Body of pancreas (tissue), 4 donors: Measurements from ENCODE around the gene OR14J1.

Experiments
- POLR2A ChIP-seq, 3 donors: fragments of 450-650 bp; IDR thresholded peaks; one replicate each; pipeline ENCODE4 v1.6.1; 2016; ENCODE audit warnings: antibody characterized with exemption in 3 of 3, mild to moderate bottlenecking in 2 of 3
- TF ChIP-seq, protein P1 (sequence below), 7 experiments: fragments of 450-650 bp in 4 of 7; fragments of 200-600 bp in 3 of 7; sonication (generic) in 3 of 7; IDR thresholded peaks; one replicate each; pipeline ENCODE4 v1.5.1; 2016 to 2019; ENCODE audit warnings: antibody characterized with exemption in 7 of 7

DNA sequence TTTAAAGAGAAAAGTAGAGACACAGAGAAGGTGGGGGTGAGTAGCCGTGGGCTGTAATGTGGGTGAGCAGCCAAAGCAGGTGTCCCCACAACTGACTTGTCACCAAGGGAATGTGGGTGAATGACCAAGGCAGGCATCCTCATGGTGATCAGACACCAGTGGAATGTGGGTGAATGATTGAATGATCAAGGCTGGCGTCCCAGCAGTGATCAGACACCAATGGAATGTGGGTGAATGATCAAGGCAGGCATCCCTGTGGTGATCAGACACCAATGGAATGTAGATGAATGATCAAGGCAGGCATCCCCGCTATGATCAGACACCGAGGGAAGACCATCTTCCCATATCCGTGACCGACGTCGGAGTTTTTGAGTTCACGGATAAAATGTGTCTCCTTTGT, 49.8 kb upstream of the OR14J1 start:
- TF ChIP-seq, protein P1, sequence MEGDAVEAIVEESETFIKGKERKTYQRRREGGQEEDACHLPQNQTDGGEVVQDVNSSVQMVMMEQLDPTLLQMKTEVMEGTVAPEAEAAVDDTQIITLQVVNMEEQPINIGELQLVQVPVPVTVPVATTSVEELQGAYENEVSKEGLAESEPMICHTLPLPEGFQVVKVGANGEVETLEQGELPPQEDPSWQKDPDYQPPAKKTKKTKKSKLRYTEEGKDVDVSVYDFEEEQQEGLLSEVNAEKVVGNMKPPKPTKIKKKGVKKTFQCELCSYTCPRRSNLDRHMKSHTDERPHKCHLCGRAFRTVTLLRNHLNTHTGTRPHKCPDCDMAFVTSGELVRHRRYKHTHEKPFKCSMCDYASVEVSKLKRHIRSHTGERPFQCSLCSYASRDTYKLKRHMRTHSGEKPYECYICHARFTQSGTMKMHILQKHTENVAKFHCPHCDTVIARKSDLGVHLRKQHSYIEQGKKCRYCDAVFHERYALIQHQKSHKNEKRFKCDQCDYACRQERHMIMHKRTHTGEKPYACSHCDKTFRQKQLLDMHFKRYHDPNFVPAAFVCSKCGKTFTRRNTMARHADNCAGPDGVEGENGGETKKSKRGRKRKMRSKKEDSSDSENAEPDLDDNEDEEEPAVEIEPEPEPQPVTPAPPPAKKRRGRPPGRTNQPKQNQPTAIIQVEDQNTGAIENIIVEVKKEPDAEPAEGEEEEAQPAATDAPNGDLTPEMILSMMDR (IDR thresholded peaks at IDR 0.05): no peak
- no peak for TF ChIP-seq POLR2A (IDR thresholded peaks at IDR 0.05)
